B cell (primary cell): Measurements from ENCODE around the gene SCFD2. TPM values are rescaled to one million over a fixed set of nuclear protein-coding genes. Genes with fewer than 3 reads are reported as not detected.

ENCODE experiments used
- ATAC-seq: fragments of 200-7000 bp; cut with Tn5 transposase; one replicate; pipeline ENCODE4 v1.10.0; 2021; ENCODE audit warnings: low read depth, mild to moderate bottlenecking, moderate number of reproducible peaks, moderate library complexity
- CTCF ChIA-PET: fragments of 350-600 bp; sonication (Branson Sonifier 250); formaldehyde crosslinking; loops from one replicate; lab custom pipeline; 2021; ENCODE audit warnings: antibody characterized with exemption, inconsistent platforms; lab: Charles Lee
- POLR2A ChIA-PET: fragments of 350-600 bp; sonication (Branson Sonifier 250); formaldehyde crosslinking; loops from one replicate; lab custom pipeline; 2021; ENCODE audit warnings: antibody characterized with exemption; lab: Charles Lee
- DNase-seq: peaks from one replicate; pipeline ENCODE4 v3.0.0; 2013
- H2AFZ ChIP-seq: 2 replicates; pipeline ENCODE4 v1.6.1; 2012; ENCODE audit warnings: mild to moderate bottlenecking, low read depth, low read length; ENCODE audit not compliant: insufficient read depth, poor library complexity, severe bottlenecking
- H3K27ac ChIP-seq, 2 donors: 1 replicate in 1 of 2; 2 replicates in 1 of 2; pipeline ENCODE4 v1.5.1; 2012 to 2013; ENCODE audit warnings: low read length in 2 of 2, mild to moderate bottlenecking in 2 of 2, moderate library complexity in 1 of 2
- H3K27me3 ChIP-seq, 4 experiments: fragments of 200-600 bp in 1 of 4; sonication (generic) in 1 of 4; replicated peaks in 1 of 4; 1 replicate in 2 of 4; 2 replicates in 2 of 4; pipeline versions ENCODE4 v1.6.1 to v1.7.0; 2013 to 2016; ENCODE audit warnings: low read length in 3 of 4, mild to moderate bottlenecking in 2 of 4, mixed read lengths in 1 of 4, moderate library complexity in 1 of 4; ENCODE audit not compliant: insufficient read depth in 4 of 4, control insufficient read depth in 3 of 4; ENCODE audit errors: control extremely low read depth in 1 of 4
- H3K36me3 ChIP-seq, 2 experiments: replicated peaks in 1 of 2; 1 replicate in 1 of 2; 2 replicates in 1 of 2; pipeline versions ENCODE4 v1.6.1 to v1.7.1; 2013; ENCODE audit warnings: low read length in 1 of 2; ENCODE audit not compliant: insufficient read depth in 2 of 2, control insufficient read depth in 1 of 2; ENCODE audit errors: control extremely low read depth in 1 of 2, extremely low read depth in 1 of 2
- H3K4me1 ChIP-seq, 2 donors: fragments of 200-600 bp in 1 of 2; sonication (generic) in 1 of 2; 1 replicate in 1 of 2; 2 replicates in 1 of 2; pipeline versions ENCODE4 v1.5.1 to v1.6.1; 2013 to 2017; ENCODE audit warnings: low read length in 2 of 2; ENCODE audit not compliant: control insufficient read depth in 2 of 2, insufficient read depth in 2 of 2
- H3K4me2 ChIP-seq: replicated peaks from 2 replicates; pipeline ENCODE3; 2012; ENCODE audit warnings: mild to moderate bottlenecking, low read depth, low read length; ENCODE audit not compliant: poor library complexity, severe bottlenecking
- H3K4me3 ChIP-seq, 5 experiments: fragments of 200-600 bp in 1 of 5; sonication (generic) in 1 of 5; 1 replicate in 3 of 5; 2 replicates in 2 of 5; pipeline versions ENCODE4 v1.5.1 to v1.7.0; 2011 to 2016; ENCODE audit warnings: low read length in 4 of 5, mild to moderate bottlenecking in 4 of 5, low read depth in 2 of 5, control low read depth in 1 of 5, moderate library complexity in 1 of 5; ENCODE audit not compliant: insufficient read depth in 1 of 5; ENCODE audit errors: control extremely low read depth in 1 of 5, extremely low read depth in 1 of 5
- H3K79me2 ChIP-seq: fragments of 200-600 bp; sonication (generic); one replicate; pipeline ENCODE4 v1.6.0; 2016; ENCODE audit warnings: low read length; ENCODE audit not compliant: control insufficient read depth, insufficient read depth
- H3K9ac ChIP-seq: fragments of 200-600 bp; sonication (generic); 2 replicates; pipeline ENCODE4 v1.6.1; 2017; ENCODE audit warnings: mild to moderate bottlenecking, low read length, moderate library complexity
- H3K9me3 ChIP-seq, 3 donors: one replicate each; pipeline versions ENCODE4 v1.6.1 to v1.7.1; 2013; ENCODE audit warnings: low read length in 2 of 3; ENCODE audit not compliant: control insufficient read depth in 2 of 3, insufficient read depth in 1 of 3; ENCODE audit errors: control extremely low read depth in 1 of 3
- H4K20me1 ChIP-seq: 2 replicates; pipeline ENCODE4 v1.6.0; 2012; ENCODE audit warnings: mild to moderate bottlenecking, low read length; ENCODE audit not compliant: insufficient read depth, control insufficient read depth, poor library complexity, severe bottlenecking
- H3K27ac Mint-ChIP-seq: one replicate; pipeline ENCODE4 v1.8.0; 2021; ENCODE audit warnings: mixed read lengths
- H3K27me3 Mint-ChIP-seq: one replicate; pipeline ENCODE4 v1.8.0; 2021; ENCODE audit warnings: mixed read lengths
- H3K4me1 Mint-ChIP-seq: one replicate; pipeline ENCODE4 v1.8.0; 2021; ENCODE audit warnings: mixed read lengths
- H3K4me3 Mint-ChIP-seq: one replicate; pipeline ENCODE4 v1.8.0; 2021; ENCODE audit warnings: mixed read lengths
- H3K9me3 Mint-ChIP-seq: one replicate; pipeline ENCODE4 v1.8.0; 2022; ENCODE audit warnings: mixed read lengths; ENCODE audit not compliant: insufficient read depth
- EZH2 ChIP-seq: IDR thresholded peaks from 2 replicates; pipeline ENCODE4 v1.6.1; 2012; ENCODE audit warnings: borderline replicate concordance, low read depth, mild to moderate bottlenecking, moderate library complexity, low read length; ENCODE audit not compliant: insufficient read depth, poor library complexity, severe bottlenecking
- WGBS: methylation state at CpG from one replicate; pipeline ENCODE4 v1.1.5; 2013; ENCODE audit warnings: missing lambda C conversion rate; ENCODE audit not compliant: insufficient coverage; 5-methylcytosine and 5-hydroxymethylcytosine counted together
- intact Hi-C: fragments of 100-400 bp; cut with micrococcal nuclease; formaldehyde crosslinking; loops from one replicate; pipeline ENCODE4 v1.10.0; 2022
- polyA plus RNA-seq: library from polyadenylated mRNA; depleted of rRNA; stranded (reverse); fragments of >200 nt; gene quantifications from 2 replicates; pipeline ENCODE4 v1.2.3, GENCODE V29; 2012
- total RNA-seq, 2 donors: library from RNA; stranded (reverse); fragments of 120-200 nt in 1 of 2; gene quantifications; 1 replicate in 1 of 2; 2 replicates in 1 of 2; pipeline versions ENCODE4 v1.2.3 to v1.2.4, GENCODE V29; 2013 to 2022
- TF ChIP-seq, protein P1 (sequence below): fragments of 200-600 bp; IDR thresholded peaks from one replicate; pipeline ENCODE4 v1.8.0; 2022; ENCODE audit warnings: antibody characterized with exemption, mild to moderate bottlenecking

SCFD2 gene
- total and polyA plus RNA-seq, 2 donors (not counting 1 experiment from before 2014, with no cell fraction given): 12.8 to 20.4 TPM

- no peak for ATAC-seq
- no CpG with 5 or more reads among the region's 2 CpGs for WGBS
Observed at GRCh38 chr4:52889778-52890520, 475.9 kb downstream of the SCFD2 start.

DNA sequence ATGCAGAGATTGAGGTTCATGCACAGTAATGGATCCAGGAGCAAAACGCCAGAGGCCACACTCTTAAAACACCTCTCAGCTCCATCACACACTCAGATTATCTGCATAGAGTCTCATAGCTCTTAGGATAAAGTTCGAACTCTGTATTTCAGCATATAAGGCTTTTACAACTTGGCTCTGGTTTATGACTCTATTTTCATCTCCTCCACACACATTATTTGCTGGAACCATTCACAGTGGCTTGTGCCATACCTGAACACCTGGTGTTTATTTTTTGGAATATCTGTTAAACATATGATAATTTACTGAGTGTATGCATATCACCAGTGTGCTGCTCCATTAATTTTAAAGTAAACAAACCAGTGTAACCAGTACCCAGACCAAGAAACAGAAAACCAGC is 476.5 kb downstream of the SCFD2 start:
- no peaks in the 10 kb centered on the region for H3K79me2 ChIP-seq
- CTCF ChIA-PET: no interaction called here
- H3K4me2 ChIP-seq: no peak overlapping the region
- no peak for ATAC-seq
- Mint-ChIP-seq H3K27ac (no peak overlapping the region), H3K27me3 (no peaks in the 10 kb centered on the region), H3K4me1 (no peaks in the 10 kb centered on the region), H3K9me3 (peaks cover 3% of the 10 kb centered on the region), H3K4me3 (no peak overlapping the region)
- no peaks in the 10 kb centered on the region for H3K27me3 ChIP-seq
- peaks cover 0 to 7% of the 10 kb centered on the region in 2 experiments for H3K36me3 ChIP-seq
- H3K27ac ChIP-seq: no peak overlapping the region
- H3K4me1 ChIP-seq: no peaks in the 10 kb centered on the region
- POLR2A ChIA-PET: no interaction called here
- H3K4me3 ChIP-seq: no peak overlapping the region
- WGBS: 91% methylated on average over 1 of the region's 2 CpGs
- H2AFZ ChIP-seq: no peak overlapping the region
- DNase-seq: no peak
- TF ChIP-seq, protein P1, sequence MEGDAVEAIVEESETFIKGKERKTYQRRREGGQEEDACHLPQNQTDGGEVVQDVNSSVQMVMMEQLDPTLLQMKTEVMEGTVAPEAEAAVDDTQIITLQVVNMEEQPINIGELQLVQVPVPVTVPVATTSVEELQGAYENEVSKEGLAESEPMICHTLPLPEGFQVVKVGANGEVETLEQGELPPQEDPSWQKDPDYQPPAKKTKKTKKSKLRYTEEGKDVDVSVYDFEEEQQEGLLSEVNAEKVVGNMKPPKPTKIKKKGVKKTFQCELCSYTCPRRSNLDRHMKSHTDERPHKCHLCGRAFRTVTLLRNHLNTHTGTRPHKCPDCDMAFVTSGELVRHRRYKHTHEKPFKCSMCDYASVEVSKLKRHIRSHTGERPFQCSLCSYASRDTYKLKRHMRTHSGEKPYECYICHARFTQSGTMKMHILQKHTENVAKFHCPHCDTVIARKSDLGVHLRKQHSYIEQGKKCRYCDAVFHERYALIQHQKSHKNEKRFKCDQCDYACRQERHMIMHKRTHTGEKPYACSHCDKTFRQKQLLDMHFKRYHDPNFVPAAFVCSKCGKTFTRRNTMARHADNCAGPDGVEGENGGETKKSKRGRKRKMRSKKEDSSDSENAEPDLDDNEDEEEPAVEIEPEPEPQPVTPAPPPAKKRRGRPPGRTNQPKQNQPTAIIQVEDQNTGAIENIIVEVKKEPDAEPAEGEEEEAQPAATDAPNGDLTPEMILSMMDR: no peak
- no peak for TF ChIP-seq EZH2
- intact Hi-C loops: no loop called here
- no peaks in the 10 kb centered on the region for H4K20me1 ChIP-seq
- H3K9me3 ChIP-seq: peaks cover 0 to 8% (median 0%) of the 10 kb centered on the region in 3 donors
- no peak overlapping the region for H3K9ac ChIP-seq

More at GRCh38 chr4:52889778-52890520, 475.9 kb downstream of the SCFD2 start:
- H3K9ac ChIP-seq: no peak overlapping the region
- H3K4me3 Mint-ChIP-seq: no peak overlapping the region
- H3K27ac Mint-ChIP-seq: no peak overlapping the region
- H3K9me3 ChIP-seq: peaks cover 0 to 8% (median 0%) of the 10 kb centered on the region in 3 donors
- H3K79me2 ChIP-seq: no peaks in the 10 kb centered on the region
- no peaks in the 10 kb centered on the region for H3K27me3 Mint-ChIP-seq
- H3K27ac ChIP-seq: no peak overlapping the region
- H3K4me3 ChIP-seq: no peak overlapping the region
- H4K20me1 ChIP-seq: no peaks in the 10 kb centered on the region
- intact Hi-C loops: no loop called here
- no peak overlapping the region for H3K4me2 ChIP-seq
- no peak for DNase-seq
- peaks cover 0 to 7% of the 10 kb centered on the region in 2 experiments for H3K36me3 ChIP-seq
- ChIA-PET POLR2A (no interaction called here), CTCF (no interaction called here)
- H3K4me1 Mint-ChIP-seq: no peaks in the 10 kb centered on the region
- H3K9me3 Mint-ChIP-seq: peaks cover 3% of the 10 kb centered on the region
- no peaks in the 10 kb centered on the region for H3K27me3 ChIP-seq
- H2AFZ ChIP-seq: no peak overlapping the region
- TF ChIP-seq, protein P1: no peak
- no peak for TF ChIP-seq EZH2
- H3K4me1 ChIP-seq: no peaks in the 10 kb centered on the region
